GM19023 (cell line): ENCODE results near the gene DAB2IP.
"Not testable (repeated sequence)": the region's sequence is repeated elsewhere in the genome, so short reads cannot be mapped to it uniquely, and the experiment has no call there.

Source experiments
- ATAC-seq: cut with Tn5 transposase; IDR thresholded peaks from one replicate; pipeline ENCODE4 v1.9.1; 2021; ENCODE audit warnings: mild to moderate bottlenecking, moderate library complexity; ENCODE audit not compliant: unreplicated experiment

DAB2IP gene

DNA sequence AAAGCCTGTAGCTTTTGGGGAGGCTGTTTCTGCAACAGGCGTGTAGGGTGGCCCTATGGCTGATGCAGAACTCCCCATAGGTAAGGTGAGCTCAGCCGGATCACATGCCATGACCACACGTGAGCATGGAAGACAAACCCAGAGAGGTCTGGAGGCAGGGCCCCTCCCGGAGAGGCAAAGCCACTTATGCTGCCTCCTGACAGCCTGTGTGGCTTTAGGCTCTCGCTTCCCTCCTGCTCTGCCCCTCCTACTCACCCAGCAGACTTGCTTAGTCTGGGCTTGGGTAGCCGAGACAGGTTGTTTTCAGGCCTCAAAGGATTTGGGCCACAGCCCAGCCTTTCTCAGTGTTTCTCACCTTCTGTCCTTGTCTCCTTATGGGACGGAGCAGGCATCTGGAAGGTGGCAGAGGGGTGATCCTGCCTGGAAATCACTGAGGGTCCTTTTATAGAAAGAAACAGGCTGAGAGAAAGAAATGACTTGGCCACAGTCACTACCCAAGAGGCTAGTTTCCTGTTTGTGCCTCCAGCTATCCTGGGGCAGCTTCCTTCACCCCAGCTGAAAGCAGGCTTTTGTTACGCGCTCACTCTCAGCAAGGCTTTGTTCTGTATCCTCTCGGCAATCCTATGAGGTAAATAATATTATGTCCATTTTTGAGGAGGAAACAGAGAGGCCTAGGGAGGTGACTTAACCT lies 89.9 kb downstream of the DAB2IP start:
- no peak for ATAC-seq

DNA sequence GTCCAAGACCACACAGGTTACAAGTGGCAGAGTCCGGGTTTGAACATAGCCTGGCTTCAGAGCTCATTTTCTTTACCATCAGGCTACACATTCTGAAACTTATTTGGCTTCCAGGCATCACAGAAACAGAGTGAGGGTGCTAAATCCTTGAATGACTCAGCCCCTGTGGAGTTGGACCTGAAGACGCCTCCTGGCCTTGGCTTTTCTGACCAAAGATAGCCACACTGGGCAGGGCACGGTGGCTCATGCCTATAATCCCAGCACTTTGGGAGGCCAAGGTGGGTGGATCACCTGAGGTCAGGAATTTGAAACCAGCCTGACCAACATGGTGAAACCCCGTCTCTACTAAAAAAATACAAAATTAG lies 90.5 kb downstream of the DAB2IP start:
- not testable (repeated sequence) for ATAC-seq

DNA sequence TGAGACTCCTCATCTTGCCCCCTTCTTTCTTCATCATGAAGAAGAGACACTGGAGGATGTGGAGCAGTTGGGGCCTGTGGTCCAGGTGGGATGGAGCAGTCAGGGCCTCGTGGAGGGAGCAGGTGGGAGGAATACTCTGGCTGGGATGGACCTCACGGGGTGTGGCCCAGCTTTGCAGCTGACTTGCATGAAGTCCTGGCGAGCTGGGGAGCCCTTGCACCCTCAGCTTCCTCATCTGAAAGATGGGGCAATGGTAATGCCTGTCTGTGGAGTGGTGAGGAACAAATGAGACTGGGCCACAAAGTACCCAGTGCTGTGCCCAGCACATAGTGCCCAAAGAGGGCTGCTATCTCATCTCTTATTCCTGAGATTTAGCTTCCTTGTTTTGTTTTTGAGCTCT lies 91.5 kb downstream of the DAB2IP start:
- no peak for ATAC-seq

DNA sequence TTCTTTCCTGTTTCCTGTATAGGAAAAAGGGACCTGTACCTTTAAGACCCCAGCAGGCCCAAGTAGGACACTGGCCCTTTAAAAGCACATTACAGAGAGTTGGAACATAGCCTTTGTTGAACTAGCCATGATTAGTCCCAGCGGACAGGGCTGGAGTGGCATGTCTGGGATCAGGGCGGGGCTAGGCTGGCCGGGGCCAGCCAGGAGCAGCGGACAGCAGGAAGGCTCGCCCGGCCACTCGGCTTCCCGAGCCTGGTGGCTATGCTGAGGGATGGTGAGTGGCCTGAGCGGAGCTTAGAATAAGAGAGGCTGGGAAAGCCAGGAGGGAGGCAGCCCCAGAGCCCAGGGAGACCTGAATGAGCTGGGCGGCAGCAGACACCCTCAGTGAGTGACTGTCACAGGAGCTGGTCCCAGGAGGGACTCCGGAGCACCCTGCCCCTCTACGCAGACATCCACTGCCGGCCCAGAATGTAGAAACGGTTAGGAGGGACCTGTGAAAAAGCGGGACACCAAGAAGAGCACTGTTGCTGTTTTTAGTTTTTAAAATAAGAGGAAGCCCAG lies 92.1 kb downstream of the DAB2IP start:
- no peak for ATAC-seq

DNA sequence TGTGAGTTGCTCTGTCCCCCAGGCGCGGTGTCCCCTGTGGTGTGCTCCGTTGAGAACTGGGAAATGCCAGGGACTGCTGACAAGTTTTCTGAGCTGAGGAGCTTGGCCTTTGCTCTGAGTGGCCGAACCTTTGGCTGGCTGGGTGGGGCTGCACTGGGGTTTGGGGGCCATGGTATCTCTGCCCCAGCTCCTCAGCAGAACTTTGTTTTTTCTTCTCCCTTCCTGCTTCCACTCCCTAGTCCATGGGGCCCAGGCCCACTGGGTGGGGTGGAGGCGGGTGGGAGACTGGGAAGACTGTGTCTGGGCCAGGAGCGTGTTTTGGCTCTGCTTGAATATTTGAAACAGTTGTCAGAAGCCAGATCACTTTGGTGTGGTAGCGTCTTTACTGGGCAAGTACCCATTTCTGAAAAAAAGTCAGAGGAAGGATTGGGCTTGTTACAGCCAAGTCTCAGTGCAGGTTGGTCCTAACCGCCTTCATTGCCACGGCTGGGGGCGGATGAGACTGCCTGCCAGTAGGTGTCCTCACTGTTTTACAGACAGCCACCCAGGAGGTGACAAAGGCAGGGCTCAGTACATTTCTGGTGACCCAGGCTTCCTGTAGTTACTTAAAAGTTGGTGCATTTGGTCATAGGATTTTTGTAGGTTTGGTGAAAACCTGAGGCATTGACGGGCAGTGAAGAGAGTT lies 92.7 kb downstream of the DAB2IP start:
- ATAC-seq: no peak

DNA sequence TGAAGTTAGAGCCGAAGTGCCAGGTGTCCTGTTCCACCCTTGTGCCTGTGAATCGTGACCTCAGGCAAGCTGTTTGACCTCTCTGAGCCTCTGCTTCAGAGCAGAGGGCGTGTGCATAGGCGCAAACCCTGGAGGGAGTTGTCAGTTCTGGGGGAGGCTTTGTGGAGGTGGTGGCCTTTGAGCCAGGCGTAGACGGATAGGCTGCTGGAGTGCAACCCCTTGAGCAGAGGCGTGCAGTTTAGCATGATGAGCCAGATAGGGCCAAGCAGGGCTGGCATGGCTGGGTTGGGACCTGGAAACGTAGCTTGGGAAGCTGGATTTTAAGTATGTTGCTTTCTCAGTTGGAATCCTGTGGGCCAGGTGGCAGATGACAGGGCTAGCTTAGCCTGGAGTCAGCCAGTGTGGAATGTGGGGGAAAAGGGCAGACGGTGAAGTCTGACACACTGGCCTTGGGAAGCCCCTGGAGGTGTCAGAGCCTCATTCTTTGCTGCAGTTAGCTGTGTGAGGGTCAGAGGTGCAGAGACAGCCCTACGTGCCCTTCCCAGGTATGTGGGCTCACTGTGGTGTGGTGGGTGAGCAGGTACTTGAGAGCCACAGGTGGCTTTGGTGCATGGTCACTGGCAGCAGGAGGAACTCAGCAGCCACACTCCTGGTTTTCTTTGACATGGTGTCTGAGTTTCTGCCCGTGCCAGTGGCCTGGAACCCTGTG lies 93.4 kb downstream of the DAB2IP start:
- ATAC-seq: no peak

DNA sequence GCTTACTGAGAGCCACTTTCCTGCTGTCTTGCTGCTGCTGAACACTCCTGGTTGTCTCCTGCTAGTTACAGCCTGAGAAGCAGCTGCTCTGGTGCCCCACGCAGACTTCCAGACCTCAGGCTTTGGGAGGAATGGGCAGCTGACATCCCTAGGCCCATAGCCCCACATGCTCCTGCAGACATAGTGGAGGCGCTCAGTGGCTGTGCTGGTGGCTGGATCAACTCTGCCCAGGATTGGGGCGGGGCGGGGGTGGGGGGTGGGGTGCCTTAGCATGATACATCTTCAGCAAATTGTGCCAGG lies 93.9 kb downstream of the DAB2IP start:
- no peak for ATAC-seq

DNA sequence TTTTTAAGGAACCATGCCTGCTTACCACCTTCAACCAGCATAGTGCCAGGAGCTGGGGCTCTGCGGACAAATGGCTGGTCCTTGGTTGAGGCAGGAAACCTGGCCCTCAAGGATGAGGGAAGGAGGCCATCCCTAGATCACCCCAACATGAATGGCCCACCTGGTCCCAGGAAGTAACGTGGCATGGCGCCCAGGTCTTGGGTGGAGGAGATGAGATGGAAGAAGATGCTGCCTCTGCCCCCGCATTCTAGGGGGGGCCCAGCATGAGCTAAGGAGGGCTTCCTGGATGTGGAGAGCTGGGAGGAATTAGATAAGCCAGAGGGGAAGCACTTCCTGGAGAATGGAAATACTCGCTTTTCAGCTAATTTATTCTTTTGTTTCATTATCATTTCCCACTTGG lies 95.0 kb downstream of the DAB2IP start:
- ATAC-seq: no peak

DNA sequence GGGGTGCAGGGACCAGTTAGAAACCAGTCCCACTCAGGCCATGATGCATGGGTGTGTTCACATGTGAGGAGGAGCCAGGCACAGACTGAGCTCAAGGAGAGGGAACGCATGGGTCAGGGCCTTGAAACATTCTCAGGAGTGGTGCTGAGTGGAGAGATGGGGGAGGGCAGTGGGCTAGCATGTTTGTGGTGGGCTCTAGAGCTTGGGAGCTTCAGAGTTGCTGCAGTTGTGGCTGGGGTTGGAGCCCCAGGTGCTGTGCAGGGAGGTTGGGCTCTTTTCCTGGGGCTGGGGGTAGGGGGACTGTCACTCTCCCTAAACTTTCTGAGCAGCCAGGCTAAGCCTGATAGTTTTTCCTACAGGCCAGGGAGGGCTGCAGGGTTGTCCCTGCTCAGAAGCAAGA lies 95.4 kb downstream of the DAB2IP start:
- no peak for ATAC-seq

DNA sequence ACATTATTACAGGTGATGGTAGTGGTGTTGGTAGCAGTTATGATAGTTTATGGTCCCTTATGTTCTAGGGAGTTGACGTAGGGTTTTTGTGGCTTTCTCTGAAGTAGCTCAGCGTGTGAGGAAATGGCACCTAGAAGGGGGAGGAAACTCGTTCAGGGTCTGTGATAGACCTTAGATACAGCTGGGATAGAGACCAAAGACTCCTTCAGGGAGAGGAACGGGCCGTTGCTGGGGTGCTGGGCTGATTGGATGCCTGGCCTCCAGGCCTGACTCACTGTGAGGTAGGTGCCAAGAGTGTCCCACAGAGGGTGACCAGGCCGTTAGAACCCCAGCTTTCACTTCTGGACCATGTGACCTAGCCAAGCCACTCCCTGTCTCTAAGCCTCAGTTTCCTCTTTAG lies 96.6 kb downstream of the DAB2IP start:
- no peak for ATAC-seq

DNA sequence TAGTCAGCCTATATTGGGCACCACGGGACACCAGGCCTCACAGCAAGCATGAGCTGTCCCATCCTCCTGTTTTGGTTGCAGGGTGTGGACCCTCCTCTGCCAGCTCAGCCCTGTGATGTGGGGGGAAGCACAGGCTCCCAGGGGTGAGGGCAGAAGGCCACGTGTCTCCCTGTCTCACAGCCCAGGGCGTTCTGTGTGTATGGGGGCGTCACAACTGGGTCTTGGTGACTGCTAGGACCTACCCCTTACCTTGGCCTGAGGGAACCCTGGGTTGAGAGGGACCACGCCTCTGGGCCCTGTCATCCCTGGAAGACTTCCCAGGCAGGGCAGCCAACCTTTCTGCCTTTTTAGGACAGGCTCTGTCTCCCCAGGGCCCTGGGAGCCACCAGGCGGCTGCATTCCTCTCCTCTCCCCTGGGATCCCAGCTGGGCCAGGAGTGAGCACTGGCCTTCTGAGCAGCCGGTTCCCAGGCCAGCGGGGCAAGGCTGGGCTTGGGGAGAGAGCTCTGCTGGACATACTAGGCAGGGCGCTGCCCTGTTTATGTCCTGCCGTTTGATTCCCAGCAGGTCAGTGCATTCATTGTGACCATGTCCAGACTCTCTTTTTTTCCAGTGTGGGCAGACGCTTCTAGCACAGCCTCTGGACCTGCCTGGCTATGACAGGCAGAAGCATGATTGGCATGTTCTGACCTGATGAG lies 97.4 kb downstream of the DAB2IP start:
- no peak for ATAC-seq

DNA sequence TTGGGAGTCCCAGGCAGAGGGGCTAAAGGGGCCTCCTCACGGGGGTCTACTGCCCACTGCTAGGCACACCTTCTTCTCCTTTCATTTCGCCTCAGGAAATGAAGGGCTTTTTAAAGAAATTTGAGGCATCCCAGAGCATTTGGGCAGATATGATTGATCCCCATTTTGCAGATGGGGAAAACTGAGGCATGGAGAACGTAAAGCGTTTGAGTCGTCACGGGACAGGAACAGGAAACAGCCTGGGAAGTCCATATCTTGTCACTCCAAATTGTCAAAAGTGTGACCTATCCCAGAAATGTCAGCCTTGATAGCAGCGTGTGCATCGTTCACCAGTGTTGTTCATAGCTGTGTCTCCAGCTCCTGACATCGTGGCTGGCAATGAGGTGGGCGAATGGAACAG lies 98.2 kb downstream of the DAB2IP start:
- no peak for ATAC-seq

DNA sequence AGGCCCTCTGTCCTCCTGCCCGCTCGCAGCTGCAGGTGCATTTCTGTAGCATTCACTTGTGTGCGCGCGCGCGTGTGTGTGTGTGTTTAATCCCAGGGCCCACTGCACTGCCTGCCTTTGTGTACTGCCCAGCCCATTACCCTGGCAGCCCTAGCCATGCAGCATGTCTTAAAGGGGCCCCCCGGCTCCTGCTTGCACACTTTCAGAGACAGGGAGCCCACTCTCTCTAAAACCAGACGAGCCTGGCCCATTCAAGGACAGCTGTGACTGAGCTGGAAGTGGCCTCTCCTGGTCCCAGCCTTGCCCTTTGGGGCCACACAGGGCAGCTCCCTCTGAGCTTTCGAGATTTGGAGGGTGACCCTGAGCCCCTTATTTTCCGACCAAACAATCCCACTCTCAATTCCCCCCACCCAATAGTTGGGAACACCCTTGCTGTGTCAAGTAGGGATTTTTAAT lies 98.9 kb downstream of the DAB2IP start:
- no peak for ATAC-seq

DNA sequence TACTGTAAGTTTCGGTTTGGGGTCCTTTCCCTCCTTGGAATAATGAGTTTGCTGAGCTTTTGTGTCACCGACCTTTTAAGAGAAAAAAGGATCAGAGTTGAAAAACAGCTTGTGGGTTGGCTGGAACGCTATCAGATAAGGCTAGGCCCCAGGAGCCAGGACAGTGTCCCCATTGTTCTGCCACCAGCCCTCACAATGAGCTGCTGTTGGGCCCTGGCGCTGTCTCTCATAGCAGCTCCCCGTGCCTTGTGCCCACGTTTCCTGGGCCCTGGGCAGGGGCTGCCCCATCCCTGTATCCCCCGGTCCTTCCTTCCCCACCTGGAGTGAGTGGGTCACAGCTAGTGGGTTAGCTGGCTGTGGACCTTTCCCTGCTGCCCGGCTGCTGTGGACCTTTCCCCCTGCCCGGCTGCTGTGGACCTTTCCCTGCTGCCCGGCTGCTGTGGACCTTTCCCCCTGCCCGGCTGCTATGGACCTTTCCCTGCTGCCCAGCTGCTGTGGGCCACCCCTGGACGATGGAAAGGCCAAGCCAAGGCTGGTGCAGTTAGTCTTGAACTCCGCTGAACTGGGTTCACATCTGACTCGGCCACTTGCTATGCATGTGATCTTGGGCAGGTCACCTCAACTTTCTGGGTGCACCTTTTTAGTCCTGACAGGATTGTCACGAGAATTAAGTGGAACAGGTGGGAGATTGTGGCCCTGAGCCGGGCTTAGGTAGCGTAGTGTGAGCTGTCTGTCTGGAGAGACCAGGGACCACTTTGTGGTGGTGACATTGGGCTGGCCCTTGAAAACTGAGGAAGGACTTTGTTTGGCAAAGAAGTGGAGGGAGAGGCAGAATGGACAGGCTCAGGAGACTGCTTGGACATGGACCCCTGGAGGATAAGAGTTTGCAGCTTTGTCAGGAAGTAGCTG lies 99.5 kb downstream of the DAB2IP start:
- ATAC-seq: no peak

DNA sequence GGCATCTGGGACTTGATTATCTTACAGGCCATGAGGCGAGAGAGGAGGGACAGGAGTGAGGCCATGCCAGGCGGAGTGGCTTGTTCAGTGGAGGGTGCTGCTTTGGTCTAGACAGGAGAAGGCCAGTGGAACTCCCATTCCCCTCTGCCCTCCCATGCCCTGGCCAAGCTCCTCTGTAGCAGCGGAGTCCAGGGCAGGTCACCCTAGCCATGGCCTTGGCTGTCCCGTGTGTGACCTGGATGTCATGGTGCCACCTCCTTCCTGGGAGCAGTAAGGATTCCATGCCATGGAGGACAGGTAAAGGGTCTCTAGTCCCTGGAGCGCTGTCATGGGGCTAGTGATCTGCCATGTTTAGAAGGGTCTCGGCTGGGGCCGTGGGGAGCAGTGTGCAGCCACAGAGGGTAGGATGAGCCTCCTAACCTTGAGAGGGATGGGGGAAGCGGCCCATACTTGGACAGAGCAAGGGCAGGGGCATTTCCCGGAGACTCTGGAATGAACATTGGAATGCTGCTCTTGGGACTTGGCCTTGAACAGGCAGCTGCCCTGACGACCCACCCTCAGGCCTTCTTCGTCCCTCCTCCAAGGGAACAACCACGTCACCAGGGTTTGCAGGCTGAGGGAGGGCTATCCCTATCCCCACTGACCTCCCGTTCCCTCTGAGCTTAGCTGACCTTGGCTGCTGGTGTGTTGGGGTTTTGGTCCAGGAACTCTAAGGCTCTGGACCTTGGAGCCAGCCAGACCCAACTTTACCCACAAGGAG lies 100.4 kb downstream of the DAB2IP start:
- ATAC-seq: no peak

DNA sequence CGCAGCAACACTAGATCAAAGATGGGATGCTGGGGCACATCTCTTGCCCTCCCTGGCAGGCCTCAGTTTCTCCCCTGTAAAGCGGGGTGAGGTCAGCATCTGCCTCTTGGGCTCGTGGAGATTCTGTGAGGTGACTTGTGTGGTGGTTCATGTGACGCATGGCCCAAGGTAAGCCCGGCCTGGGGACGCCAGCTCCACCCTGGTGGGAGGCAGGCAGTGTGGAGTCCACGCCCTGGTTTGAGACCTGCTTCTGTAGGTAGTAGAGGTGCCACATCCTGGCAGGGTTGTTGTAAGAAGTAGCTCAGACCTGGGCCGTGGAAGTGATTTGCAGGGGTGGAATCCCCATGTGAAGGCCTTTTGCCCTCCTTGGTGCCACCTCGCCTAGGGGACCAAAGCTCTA lies 101.5 kb downstream of the DAB2IP start:
- no peak for ATAC-seq

DNA sequence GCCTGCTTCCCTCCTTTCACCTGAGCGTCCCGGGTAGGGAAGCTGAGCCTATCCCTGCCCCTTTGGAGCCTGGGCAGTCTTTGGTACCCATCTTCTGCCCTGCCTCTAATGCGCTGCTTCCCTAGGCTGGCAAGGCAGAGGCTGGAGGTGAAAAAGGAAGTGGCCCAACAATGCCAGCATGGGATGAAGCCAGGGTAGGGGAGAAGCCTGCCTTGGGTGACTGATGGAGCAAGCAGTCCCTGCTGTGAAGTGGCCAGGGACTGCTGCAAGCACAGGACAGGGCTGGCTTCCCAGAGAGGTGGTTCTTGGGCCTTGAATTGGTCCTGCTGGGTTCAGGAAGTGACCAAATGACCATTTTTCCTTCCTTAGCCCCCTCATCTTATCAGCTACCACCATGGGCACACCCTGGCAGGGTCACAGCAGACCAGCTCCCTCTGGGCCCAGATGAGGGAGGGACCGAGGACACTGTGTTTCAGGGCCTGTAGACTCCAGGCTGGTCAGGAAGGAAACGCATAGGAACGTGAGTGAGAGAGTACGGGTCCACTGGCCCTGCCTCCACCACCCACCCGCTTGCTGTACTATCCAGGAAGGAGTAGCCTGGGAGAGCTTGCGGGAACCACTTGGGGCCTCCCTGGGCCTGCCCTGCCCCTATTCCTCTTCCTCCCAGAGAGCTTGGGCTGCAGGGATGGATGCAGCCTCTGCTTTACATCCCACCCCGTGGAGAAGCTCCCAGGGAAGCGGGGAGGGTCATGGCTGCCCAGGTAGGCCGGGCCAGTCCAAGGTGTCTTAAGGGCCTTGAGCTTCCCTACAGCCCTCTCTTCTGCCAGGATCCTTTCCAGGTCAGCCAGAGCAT lies 102.6 kb downstream of the DAB2IP start:
- no peak for ATAC-seq

DNA sequence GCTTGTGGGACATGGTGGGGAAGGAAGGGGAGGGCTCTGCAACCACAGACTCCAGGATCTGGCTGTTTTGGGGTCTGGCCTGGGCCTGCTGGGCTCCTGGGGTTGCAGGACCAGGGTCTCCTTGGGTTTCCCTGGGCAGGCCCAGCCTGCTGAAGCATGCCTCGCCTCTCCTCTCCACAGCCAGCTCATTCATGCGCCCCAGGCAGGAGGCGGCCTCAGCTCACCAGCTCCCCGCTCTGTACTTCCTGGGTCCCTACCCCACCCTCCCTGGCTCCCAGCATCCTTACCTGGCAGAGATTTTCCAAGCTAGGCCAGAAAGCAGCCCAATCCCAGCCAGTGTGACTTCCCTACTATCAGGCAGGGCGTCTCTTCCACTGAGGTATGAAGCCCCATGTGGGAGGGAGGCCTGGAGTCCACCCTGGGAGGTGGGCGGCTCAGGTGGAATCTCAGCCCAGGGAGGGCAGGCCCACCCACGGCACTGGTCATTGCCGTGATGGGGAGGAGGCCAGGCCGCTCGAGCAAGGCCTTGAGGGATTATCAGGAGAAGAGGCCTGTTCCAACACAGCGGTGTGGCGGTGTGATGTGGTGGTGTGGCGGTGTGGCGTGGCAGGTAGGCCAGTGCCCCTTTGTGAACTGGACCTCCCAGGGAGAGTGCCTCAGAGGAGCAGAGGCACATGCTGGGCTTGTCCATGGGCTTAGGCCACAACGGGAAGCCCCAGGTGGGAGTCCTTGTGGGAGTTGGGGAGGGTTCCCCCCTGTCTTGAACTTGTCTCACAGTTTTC lies 103.4 kb downstream of the DAB2IP start:
- ATAC-seq: no peak
